ENCODE measurements around the gene ANKRD24.
"Not testable (repeated sequence)": the region's sequence is repeated elsewhere in the genome, so short reads cannot be mapped to it uniquely, and the experiment has no call there.

The ANKRD24 gene

DNA sequence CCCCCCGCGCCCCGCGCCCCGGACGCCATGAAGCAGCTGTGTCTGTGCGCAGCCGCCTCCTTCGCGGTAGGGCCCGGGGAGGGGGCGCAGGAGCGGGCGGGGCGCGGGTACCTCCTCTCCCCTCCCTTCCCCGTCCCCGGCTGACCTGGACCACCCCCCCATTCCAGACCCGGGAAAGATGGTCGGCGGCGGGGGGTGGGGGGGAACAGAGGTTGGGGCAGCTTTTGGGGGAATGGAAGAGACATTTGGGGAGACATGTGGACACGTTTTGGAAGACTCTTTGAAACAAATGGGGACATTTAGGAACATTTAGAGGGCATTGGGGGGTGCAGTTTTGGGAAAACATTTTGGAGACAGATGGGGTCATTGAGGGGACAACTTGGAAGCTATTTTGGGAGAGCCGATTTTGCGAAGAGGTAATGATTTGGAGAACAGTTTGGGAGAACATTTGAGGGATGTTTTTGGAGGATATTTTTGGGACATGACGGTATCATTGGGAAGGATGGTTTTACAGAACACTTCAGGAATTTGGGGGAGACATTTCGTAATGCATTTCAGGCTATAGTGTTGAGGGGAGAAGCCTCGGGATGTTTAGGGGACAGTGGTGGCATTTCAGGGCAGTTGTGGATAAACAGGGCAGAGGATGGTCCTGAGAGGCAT lies 16.1 kb downstream of the ANKRD24 start:
- no peak for DNase-seq
- no peak for TF ChIP-seq GATA1 (IDR thresholded peaks at IDR 0.05; ENCODE audit: low read depth, low read length)
- no peak for TF ChIP-seq POLR2A (IDR thresholded peaks at IDR 0.05; ENCODE audit: low read length)

- TF ChIP-seq POLR2A (IDR thresholded peaks at IDR 0.05; ENCODE audit: low read length) (no peak), GATA1 (IDR thresholded peaks at IDR 0.05; ENCODE audit: low read depth, low read length) (no peak)
- no peak for DNase-seq
These were observed 17.3 kb downstream of the ANKRD24 start for GRCh38 chr19:4199699-4200293.

GRCh38 chr19:4200940-4201542 lies 18.6 kb downstream of the ANKRD24 start:
- no peak for DNase-seq
- no peak for TF ChIP-seq POLR2A (IDR thresholded peaks at IDR 0.05; ENCODE audit: low read length)

- TF ChIP-seq GATA1 (IDR thresholded peaks at IDR 0.05; ENCODE audit: low read depth, low read length) = no peak
- no peak for TF ChIP-seq POLR2A (IDR thresholded peaks at IDR 0.05; ENCODE audit: low read length)
- DNase-seq = no peak
These were observed 19.3 kb downstream of the ANKRD24 start for GRCh38 chr19:4201798-4202197.

GRCh38 chr19:4206818-4207484 lies 24.5 kb downstream of the ANKRD24 start:
- DNase-seq = peak; percentile 48 to 58
- TF ChIP-seq GATA1 (IDR thresholded peaks at IDR 0.05; ENCODE audit: low read depth, low read length) (no peak), POLR2A (IDR thresholded peaks at IDR 0.05; ENCODE audit: low read length) (no peak)

DNA sequence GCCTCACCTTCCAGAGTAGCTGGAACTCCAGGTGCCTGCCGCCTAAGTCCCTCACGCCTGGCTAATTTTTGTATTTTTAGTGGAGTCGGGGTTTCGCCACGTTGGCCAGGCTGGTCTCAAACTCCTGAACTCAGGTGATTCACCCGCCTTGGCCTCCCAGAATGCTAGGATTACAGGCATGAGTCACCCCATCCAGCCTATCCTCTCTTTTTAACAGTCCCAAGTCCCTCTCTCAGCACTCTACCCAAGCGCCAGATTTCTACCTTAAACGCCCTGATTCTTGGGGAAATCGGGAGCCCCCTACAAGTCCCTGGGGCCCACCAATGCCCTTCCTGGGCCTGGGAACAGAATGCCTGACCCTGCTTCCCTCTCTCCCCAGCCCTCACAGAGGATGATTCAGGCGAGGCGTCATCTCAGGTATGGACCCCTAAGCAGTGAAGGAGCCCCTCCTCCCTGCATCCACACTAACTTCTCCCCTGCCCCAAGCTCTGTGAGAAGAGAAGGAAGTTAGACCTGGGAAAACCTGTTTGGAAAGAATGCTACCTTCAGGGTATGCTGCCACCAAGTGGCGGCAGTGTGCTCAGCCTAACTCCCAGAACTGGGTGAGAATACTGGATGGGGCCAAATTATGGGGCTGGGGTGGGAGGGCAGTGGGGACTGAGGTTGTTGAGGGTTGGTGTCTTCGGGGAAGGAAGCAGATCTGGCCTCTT lies 26.1 kb downstream of the ANKRD24 start:
- TF ChIP-seq POLR2A (IDR thresholded peaks at IDR 0.05; ENCODE audit: low read length) = no peak
- no peak for TF ChIP-seq GATA1 (IDR thresholded peaks at IDR 0.05; ENCODE audit: low read depth, low read length)
- peak in 1 of 2 experiments; percentile 52 for DNase-seq

GRCh38 chr19:4210166-4210731 lies 27.8 kb downstream of the ANKRD24 start:
- DNase-seq = no peak
- no peak for TF ChIP-seq GATA1 (IDR thresholded peaks at IDR 0.05; ENCODE audit: low read depth, low read length)
- no peak for TF ChIP-seq POLR2A (IDR thresholded peaks at IDR 0.05; ENCODE audit: low read length)

DNA sequence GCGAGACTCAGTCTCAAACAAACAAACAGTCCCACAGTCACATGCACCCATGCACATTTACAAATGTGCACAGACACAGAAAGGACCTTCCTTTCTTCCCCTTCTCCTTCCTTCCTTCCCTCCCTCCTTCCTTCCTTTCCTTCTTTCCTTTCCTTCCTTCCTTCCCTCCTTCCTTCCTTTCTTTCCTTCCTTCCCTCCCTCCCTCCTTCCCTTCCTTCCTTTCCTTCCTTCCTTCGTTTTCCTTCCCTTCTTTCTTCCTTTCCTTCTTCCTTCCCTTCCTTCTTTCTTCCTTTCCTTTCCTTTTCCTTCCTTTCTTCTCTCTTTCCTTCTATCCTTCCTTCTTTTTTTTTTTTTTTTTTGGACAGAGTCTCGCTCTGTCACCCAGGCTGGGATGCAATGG lies 30.6 kb downstream of the ANKRD24 start:
- DNase-seq = no peak
- TF ChIP-seq POLR2A (IDR thresholded peaks at IDR 0.05; ENCODE audit: low read length) = no peak
- no peak for TF ChIP-seq GATA1 (IDR thresholded peaks at IDR 0.05; ENCODE audit: low read depth, low read length)

GRCh38 chr19:4215807-4216206 lies 33.3 kb downstream of the ANKRD24 start:
- no peak for DNase-seq
- TF ChIP-seq POLR2A (IDR thresholded peaks at IDR 0.05; ENCODE audit: low read length) = no peak
- no peak for TF ChIP-seq GATA1 (IDR thresholded peaks at IDR 0.05; ENCODE audit: low read depth, low read length)

DNA sequence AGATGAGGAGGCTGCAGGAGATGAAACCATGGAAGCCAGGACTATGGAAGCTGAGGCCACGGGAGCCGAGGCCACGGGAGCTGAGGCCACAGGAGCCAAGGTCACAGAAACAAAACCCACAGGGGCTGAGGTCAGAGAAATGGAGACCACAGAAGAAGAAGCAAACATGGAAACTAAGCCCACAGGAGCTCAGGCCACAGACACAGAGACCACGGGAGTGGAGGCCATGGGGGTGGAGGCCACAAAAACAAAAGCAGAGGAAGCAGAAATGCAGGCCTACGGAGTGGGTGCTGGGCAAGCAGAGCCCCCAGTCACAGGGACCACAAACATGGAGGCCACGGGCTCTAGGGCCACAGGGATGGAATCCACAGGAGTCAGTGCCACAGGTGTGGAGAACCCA lies 34.4 kb downstream of the ANKRD24 start:
- no peak for DNase-seq
- TF ChIP-seq GATA1 (IDR thresholded peaks at IDR 0.05; ENCODE audit: low read depth, low read length) = no peak
- TF ChIP-seq POLR2A (IDR thresholded peaks at IDR 0.05; ENCODE audit: low read length) = no peak

GRCh38 chr19:4217429-4218264 lies 35.2 kb downstream of the ANKRD24 start:
- TF ChIP-seq GATA1 (IDR thresholded peaks at IDR 0.05; ENCODE audit: low read depth, low read length) (no peak), POLR2A (IDR thresholded peaks at IDR 0.05; ENCODE audit: low read length) (no peak)
- DNase-seq = no peak

DNA sequence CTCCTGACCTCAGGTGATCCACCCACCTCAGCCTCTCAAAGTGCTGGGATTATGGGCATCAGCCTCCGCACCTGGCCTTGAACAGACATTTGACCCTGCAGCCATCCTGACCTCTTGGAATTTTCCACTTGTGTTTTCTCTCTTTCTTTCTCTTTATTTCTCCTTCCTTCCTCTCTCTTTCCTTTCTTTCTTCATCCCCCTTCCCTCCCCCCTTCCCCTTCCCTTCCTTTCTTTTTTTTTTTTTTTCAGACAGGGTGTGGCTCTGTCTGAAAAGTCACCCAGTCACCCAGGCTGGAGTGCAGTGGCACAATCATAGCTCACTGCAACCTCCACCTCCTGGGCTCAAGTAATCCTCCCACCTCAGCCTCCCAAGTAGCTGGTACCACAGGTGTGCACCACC lies 36.0 kb downstream of the ANKRD24 start:
- not testable (repeated sequence) for DNase-seq

GRCh38 chr19:4220188-4220587 lies 37.7 kb downstream of the ANKRD24 start:
- no peak for TF ChIP-seq GATA1 (IDR thresholded peaks at IDR 0.05; ENCODE audit: low read depth, low read length)
- TF ChIP-seq POLR2A (IDR thresholded peaks at IDR 0.05; ENCODE audit: low read length) = no peak
- no peak for DNase-seq

Measured in erythroblast (primary cell).